Vagina (tissue), 2 donors: ENCODE data around the gene YAP1. TPM values are rescaled to one million over a fixed set of nuclear protein-coding genes. Genes with fewer than 3 reads are reported as not detected.

Source experiments
- DNase-seq, 2 donors: peaks; one replicate each; pipeline ENCODE4 v3.0.0-alpha.2; 2017; ENCODE audit errors: extremely low spot score in 2 of 2
- H3K27ac ChIP-seq: fragments of 200-600 bp; sonication (generic); one replicate; pipeline ENCODE4 v1.5.1; 2019
- H3K27me3 ChIP-seq: fragments of 200-600 bp; sonication (generic); one replicate; pipeline ENCODE4 v1.5.1; 2019
- H3K36me3 ChIP-seq, 2 donors: fragments of 200-600 bp; sonication (generic); one replicate each; pipeline ENCODE4 v1.5.1; 2017 to 2019
- H3K4me1 ChIP-seq: fragments of 200-600 bp; sonication (generic); one replicate; pipeline ENCODE4 v1.5.1; 2019
- H3K4me3 ChIP-seq, 2 donors: fragments of 200-600 bp; sonication (generic); 1 replicate in 1 of 2; 2 replicates in 1 of 2; pipeline ENCODE4 v1.5.1; 2016 to 2019
- H3K9me3 ChIP-seq: fragments of 200-600 bp; sonication (generic); one replicate; pipeline ENCODE4 v1.5.1; 2019
- POLR2A ChIP-seq, 2 donors: fragments of 450-650 bp; IDR thresholded peaks; one replicate each; pipeline ENCODE4 v1.6.1; 2017; ENCODE audit warnings: antibody characterized with exemption in 2 of 2, mild to moderate bottlenecking in 2 of 2, moderate library complexity in 2 of 2
- POLR2AphosphoS5 ChIP-seq, 2 donors: sonication (generic); formaldehyde crosslinking; IDR thresholded peaks; one replicate each; pipeline ENCODE4 v1.9.0; 2017; ENCODE audit warnings: antibody characterized with exemption in 2 of 2, mild to moderate bottlenecking in 2 of 2, low read depth in 1 of 2; ENCODE audit not compliant: insufficient read depth in 1 of 2
- intact Hi-C: fragments of 100-400 bp; cut with DNase I; formaldehyde crosslinking; loops from one replicate; pipeline ENCODE4 v1.15.1; 2023
- total RNA-seq: library from RNA; depleted of rRNA; stranded (reverse); fragments of >200 nt; gene quantifications from one replicate; pipeline ENCODE4 v1.2.3, GENCODE V29; 2016
- TF ChIP-seq, protein P1 (sequence below), 3 experiments: fragments of 450-650 bp in 2 of 3; fragments of 200-600 bp in 1 of 3; sonication (generic) in 1 of 3; IDR thresholded peaks; one replicate each; pipeline ENCODE4 v1.5.1; 2017 to 2019; ENCODE audit warnings: antibody characterized with exemption in 3 of 3, mild to moderate bottlenecking in 2 of 3, moderate library complexity in 2 of 3

Gene YAP1
- total RNA-seq, 1 donor from 2014 or later: 232 TPM

DNA sequence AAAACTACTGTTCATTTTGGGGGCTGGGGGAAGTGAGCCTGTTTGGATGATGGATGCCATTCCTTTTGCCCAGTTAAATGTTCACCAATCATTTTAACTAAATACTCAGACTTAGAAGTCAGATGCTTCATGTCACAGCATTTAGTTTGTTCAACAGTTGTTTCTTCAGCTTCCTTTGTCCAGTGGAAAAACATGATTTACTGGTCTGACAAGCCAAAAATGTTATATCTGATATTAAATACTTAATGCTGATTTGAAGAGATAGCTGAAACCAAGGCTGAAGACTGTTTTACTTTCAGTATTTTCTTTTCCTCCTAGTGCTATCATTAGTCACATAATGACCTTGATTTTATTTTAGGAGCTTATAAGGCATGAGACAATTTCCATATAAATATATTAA, 119.9 kb downstream of the YAP1 start:
- intact Hi-C loops: no loop called here
- no peak for DNase-seq
- H3K4me1 ChIP-seq: peaks cover 47% of the 10 kb centered on the region
- H3K27ac ChIP-seq: no peak overlapping the region
- TF ChIP-seq POLR2A (IDR thresholded peaks at IDR 0.05): no peak
- TF ChIP-seq POLR2AphosphoS5 (IDR thresholded peaks at IDR 0.05; ENCODE audit: insufficient read depth in 1 of 2, low read depth in 1 of 2): no peak
- TF ChIP-seq, protein P1, sequence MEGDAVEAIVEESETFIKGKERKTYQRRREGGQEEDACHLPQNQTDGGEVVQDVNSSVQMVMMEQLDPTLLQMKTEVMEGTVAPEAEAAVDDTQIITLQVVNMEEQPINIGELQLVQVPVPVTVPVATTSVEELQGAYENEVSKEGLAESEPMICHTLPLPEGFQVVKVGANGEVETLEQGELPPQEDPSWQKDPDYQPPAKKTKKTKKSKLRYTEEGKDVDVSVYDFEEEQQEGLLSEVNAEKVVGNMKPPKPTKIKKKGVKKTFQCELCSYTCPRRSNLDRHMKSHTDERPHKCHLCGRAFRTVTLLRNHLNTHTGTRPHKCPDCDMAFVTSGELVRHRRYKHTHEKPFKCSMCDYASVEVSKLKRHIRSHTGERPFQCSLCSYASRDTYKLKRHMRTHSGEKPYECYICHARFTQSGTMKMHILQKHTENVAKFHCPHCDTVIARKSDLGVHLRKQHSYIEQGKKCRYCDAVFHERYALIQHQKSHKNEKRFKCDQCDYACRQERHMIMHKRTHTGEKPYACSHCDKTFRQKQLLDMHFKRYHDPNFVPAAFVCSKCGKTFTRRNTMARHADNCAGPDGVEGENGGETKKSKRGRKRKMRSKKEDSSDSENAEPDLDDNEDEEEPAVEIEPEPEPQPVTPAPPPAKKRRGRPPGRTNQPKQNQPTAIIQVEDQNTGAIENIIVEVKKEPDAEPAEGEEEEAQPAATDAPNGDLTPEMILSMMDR (IDR thresholded peaks at IDR 0.05): no peak
- H3K27me3 ChIP-seq: no peaks in the 10 kb centered on the region
- H3K9me3 ChIP-seq: no peaks in the 10 kb centered on the region
- H3K36me3 ChIP-seq: peaks cover 0 to 12% of the 10 kb centered on the region in 2 donors
- no peak overlapping the region for H3K4me3 ChIP-seq

DNA sequence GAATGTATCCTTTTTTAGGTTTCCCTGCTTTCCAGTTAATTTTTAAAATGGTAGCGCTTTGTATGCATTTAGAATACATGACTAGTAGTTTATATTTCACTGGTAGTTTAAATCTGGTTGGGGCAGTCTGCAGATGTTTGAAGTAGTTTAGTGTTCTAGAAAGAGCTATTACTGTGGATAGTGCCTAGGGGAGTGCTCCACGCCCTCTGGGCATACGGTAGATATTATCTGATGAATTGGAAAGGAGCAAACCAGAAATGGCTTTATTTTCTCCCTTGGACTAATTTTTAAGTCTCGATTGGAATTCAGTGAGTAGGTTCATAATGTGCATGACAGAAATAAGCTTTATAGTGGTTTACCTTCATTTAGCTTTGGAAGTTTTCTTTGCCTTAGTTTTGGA, 120.7 kb downstream of the YAP1 start:
- H3K27ac ChIP-seq: no peak overlapping the region
- H3K4me3 ChIP-seq: no peak overlapping the region
- intact Hi-C loops: no loop called here
- H3K27me3 ChIP-seq: no peaks in the 10 kb centered on the region
- H3K4me1 ChIP-seq: peaks cover 46% of the 10 kb centered on the region
- DNase-seq: no peak
- no peaks in the 10 kb centered on the region for H3K9me3 ChIP-seq
- TF ChIP-seq POLR2AphosphoS5 (IDR thresholded peaks at IDR 0.05; ENCODE audit: insufficient read depth in 1 of 2, low read depth in 1 of 2) (no peak), POLR2A (IDR thresholded peaks at IDR 0.05) (no peak)
- TF ChIP-seq, protein P1 (IDR thresholded peaks at IDR 0.05): no peak
- H3K36me3 ChIP-seq: peaks cover 0 to 12% of the 10 kb centered on the region in 2 donors

DNA sequence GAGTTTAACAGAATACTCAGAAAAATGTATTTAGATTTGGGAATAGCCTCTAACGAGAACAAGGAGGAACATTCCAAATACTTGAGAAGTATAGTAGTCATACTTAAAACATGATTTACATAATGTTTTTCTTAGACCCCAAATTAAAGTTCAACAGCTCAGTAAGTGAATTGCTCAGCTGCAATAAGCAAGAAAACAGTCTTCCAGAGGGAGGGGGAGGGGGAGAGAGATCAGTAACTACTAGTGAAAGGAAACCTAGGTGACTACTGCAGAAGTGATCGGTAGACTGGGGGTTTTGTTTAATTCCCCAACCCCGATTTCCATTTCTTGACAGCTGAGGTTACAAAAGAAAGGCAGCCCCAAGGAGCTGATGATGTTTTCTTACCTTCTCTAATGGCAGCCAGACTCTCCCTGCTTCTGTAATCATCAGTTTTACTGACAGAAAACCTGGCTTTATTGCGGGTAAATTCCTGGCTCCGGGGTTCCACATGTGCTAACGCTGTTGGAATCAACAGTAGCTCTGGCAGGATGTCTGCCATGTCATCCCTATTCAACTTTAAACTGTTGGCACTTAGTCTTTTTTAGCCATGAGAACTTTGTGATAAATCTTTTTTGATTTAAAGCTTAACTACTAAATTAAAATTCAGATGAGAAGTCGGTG, 124.7 kb downstream of the YAP1 start:
- Histone ChIP-seq H3K36me3 (peaks cover 0 to 1% of the 10 kb centered on the region in 2 donors), H3K4me3 (no peak overlapping the region), H3K27ac (peak overlapping the region; percentile 13), H3K9me3 (no peaks in the 10 kb centered on the region), H3K4me1 (peaks cover 21% of the 10 kb centered on the region), H3K27me3 (no peaks in the 10 kb centered on the region)
- no peak for DNase-seq
- no peak for TF ChIP-seq POLR2AphosphoS5 (IDR thresholded peaks at IDR 0.05; ENCODE audit: insufficient read depth in 1 of 2, low read depth in 1 of 2)
- TF ChIP-seq POLR2A (IDR thresholded peaks at IDR 0.05): no peak
- TF ChIP-seq, protein P1 (IDR thresholded peaks at IDR 0.05): no peak
- intact Hi-C loops: no loop called here

DNA sequence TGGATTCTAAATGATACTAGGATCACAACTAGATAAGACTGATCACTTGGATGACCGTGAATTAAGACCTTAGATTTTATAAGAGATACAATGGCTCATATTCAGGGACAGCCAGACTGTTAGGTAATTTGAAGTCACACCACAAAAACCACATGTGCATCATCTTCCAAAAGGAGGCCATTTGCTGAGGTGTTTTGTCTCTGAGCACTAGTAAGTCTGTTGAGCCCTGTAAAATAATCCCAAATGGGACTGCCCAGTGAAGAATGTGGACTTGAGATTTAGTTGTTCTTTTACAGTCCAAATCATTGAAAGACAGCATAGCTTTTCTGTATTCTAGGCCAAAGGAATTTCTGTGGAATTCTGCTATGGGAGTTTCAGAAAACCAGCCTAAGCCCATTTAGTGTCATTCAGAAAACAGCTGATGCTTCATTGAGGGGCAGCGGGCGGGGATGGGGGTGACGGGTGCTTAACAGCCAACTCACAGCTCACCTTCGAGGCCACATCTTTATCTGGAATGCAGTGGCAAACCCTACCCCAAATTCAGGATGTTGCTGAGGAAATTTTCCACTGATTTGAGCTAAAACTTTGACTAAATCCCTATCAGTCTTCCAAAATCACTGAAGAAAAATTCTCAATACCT, 127.0 kb downstream of the YAP1 start:
- peaks cover 18% of the 10 kb centered on the region for H3K4me1 ChIP-seq
- no peaks in the 10 kb centered on the region for H3K27me3 ChIP-seq
- no peak overlapping the region for H3K27ac ChIP-seq
- no peaks in the 10 kb centered on the region for H3K9me3 ChIP-seq
- no peak for TF ChIP-seq POLR2AphosphoS5 (IDR thresholded peaks at IDR 0.05; ENCODE audit: insufficient read depth in 1 of 2, low read depth in 1 of 2)
- TF ChIP-seq POLR2A (IDR thresholded peaks at IDR 0.05): no peak
- TF ChIP-seq, protein P1 (IDR thresholded peaks at IDR 0.05): no peak
- no peak overlapping the region for H3K4me3 ChIP-seq
- intact Hi-C loops: no loop called here
- DNase-seq: no peak
- H3K36me3 ChIP-seq: no peaks in the 10 kb centered on the region

DNA sequence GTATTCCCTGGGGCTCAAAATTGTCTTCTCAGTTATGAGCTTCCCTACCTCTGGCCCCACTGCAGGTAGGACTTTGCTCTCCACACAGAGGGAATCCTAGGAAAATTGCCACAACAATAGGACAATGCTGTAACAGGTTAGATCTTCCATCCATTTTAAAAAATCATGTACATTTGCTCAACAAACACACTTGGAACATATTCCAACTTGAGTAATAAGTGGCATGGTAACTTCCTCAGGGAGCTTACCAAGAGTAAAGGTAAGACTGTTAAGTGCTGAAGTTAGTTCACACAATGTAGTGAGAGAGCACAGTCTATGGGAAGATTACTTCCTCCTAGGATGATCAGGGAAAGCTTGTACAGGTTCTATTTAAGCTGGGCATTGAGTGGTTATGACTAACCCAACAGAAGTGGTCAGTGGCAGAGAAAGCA, 128.2 kb downstream of the YAP1 start:
- no peak for DNase-seq
- Histone ChIP-seq H3K4me3 (no peak overlapping the region), H3K4me1 (peaks cover 24% of the 10 kb centered on the region), H3K9me3 (no peaks in the 10 kb centered on the region), H3K27ac (no peak overlapping the region), H3K36me3 (no peaks in the 10 kb centered on the region), H3K27me3 (no peaks in the 10 kb centered on the region)
- intact Hi-C loops: no loop called here
- TF ChIP-seq POLR2AphosphoS5 (IDR thresholded peaks at IDR 0.05; ENCODE audit: insufficient read depth in 1 of 2, low read depth in 1 of 2) (no peak), POLR2A (IDR thresholded peaks at IDR 0.05) (no peak)
- TF ChIP-seq, protein P1 (IDR thresholded peaks at IDR 0.05): no peak
